ENCODE measurements around the gene SRP19. TPM values are rescaled to one million over a fixed set of nuclear protein-coding genes. Genes with fewer than 3 reads are reported as not detected.

SRP19 gene
- total RNA-seq, 1 donor from 2014 or later, result 32.3 TPM

Other genes starting within 250 kb of the SRP19 start
- 38.4 and 62.9 TPM in 2 replicates for gene APC, start 123.4 kb upstream of the SRP19 start, total RNA-seq
- gene REEP5, start 60.9 kb downstream of the SRP19 start, total RNA-seq, result 64.3 and 69.4 TPM in 2 replicates
- gene DCP2, start 115.5 kb downstream of the SRP19 start, total RNA-seq, result 23.5 and 30.8 TPM in 2 replicates